ENCODE data around the gene GTPBP2.

GRCh38 chr6:43623880-43624785, 4.9 kb downstream of the GTPBP2 start:
- TF ChIP-seq, protein P1, sequence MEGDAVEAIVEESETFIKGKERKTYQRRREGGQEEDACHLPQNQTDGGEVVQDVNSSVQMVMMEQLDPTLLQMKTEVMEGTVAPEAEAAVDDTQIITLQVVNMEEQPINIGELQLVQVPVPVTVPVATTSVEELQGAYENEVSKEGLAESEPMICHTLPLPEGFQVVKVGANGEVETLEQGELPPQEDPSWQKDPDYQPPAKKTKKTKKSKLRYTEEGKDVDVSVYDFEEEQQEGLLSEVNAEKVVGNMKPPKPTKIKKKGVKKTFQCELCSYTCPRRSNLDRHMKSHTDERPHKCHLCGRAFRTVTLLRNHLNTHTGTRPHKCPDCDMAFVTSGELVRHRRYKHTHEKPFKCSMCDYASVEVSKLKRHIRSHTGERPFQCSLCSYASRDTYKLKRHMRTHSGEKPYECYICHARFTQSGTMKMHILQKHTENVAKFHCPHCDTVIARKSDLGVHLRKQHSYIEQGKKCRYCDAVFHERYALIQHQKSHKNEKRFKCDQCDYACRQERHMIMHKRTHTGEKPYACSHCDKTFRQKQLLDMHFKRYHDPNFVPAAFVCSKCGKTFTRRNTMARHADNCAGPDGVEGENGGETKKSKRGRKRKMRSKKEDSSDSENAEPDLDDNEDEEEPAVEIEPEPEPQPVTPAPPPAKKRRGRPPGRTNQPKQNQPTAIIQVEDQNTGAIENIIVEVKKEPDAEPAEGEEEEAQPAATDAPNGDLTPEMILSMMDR (conservative IDR thresholded peaks at IDR 0.05; ENCODE audit: low read depth in 2 of 2) = no peak
- no peak for TF ChIP-seq NANOG (IDR thresholded peaks at IDR 0.05; ENCODE audit: borderline replicate concordance)
